Measurements from ENCODE around the gene STEAP3. TPM values are rescaled to one million over a fixed set of nuclear protein-coding genes. Genes with fewer than 3 reads are reported as not detected.

Gene STEAP3
- total RNA-seq, 2 donors from 2014 or later: 4.4 to 7.9 TPM

- Mint-ChIP-seq H3K27ac (peak overlapping the region; percentile 72), H3K9me3 (no peaks in the 10 kb centered on the region), H3K4me1 (peaks cover 18% of the 10 kb centered on the region), H3K4me3 (no peak overlapping the region), H3K36me3 (ENCODE audit: low read depth) (peaks cover 2% of the 10 kb centered on the region), H3K27me3 (ENCODE audit: insufficient read depth) (no peaks in the 10 kb centered on the region)
- no peaks in the 10 kb centered on the region for H3K9me3 ChIP-seq (ENCODE audit: control insufficient read depth, low read length)
- no peaks in the 10 kb centered on the region for H3K36me3 ChIP-seq (ENCODE audit: control insufficient read depth, insufficient read depth, low read length)
- H3K27ac ChIP-seq (ENCODE audit: low read depth, low read length): peak overlapping the region; percentile 7
- H3K9ac ChIP-seq (ENCODE audit: extremely low read depth, low read length, poor library complexity, severe bottlenecking): no peak overlapping the region
- H3K4me1 ChIP-seq (ENCODE audit: control insufficient read depth, insufficient read depth, low read length): peaks cover 7% of the 10 kb centered on the region
- TF ChIP-seq CTCF (conservative IDR thresholded peaks at IDR 0.05): no peak
- H3K4me3 ChIP-seq (ENCODE audit: low read length): no peak overlapping the region
- WGBS, 2 experiments (ENCODE audit: insufficient coverage in 1 of 2, insufficient read length in 1 of 2): 52 to 74% methylated on average over 8 to 12 of the region's 12 CpGs
- DNase-seq: peak; percentile 55
- no peaks in the 10 kb centered on the region for H3K27me3 ChIP-seq (ENCODE audit: control insufficient read depth, insufficient read depth, low read length, poor library complexity, severe bottlenecking)
Measured at GRCh38 chr2:119255760-119256581, 32.3 kb downstream of the STEAP3 start.

GRCh38 chr2:119256582-119256921, 32.9 kb downstream of the STEAP3 start:
- H3K4me1 Mint-ChIP-seq: peaks cover 18% of the 10 kb centered on the region
- DNase-seq: no peak
- peak overlapping the region; percentile 72 for H3K27ac Mint-ChIP-seq
- 60 to 87% methylated on average over 2 of the region's 2 CpGs for WGBS, 2 experiments (ENCODE audit: insufficient coverage in 1 of 2, insufficient read length in 1 of 2)
- H3K9me3 Mint-ChIP-seq: no peaks in the 10 kb centered on the region
- no peaks in the 10 kb centered on the region for H3K36me3 ChIP-seq (ENCODE audit: control insufficient read depth, insufficient read depth, low read length)
- no peaks in the 10 kb centered on the region for H3K27me3 ChIP-seq (ENCODE audit: control insufficient read depth, insufficient read depth, low read length, poor library complexity, severe bottlenecking)
- H3K4me1 ChIP-seq (ENCODE audit: control insufficient read depth, insufficient read depth, low read length): peaks cover 7% of the 10 kb centered on the region
- no peak overlapping the region for H3K9ac ChIP-seq (ENCODE audit: extremely low read depth, low read length, poor library complexity, severe bottlenecking)
- H3K27me3 Mint-ChIP-seq (ENCODE audit: insufficient read depth): no peaks in the 10 kb centered on the region
- no peak for TF ChIP-seq CTCF (conservative IDR thresholded peaks at IDR 0.05)
- H3K4me3 Mint-ChIP-seq: no peak overlapping the region
- no peak overlapping the region for H3K4me3 ChIP-seq (ENCODE audit: low read length)
- peak overlapping the region; percentile 7 for H3K27ac ChIP-seq (ENCODE audit: low read depth, low read length)
- no peaks in the 10 kb centered on the region for H3K9me3 ChIP-seq (ENCODE audit: control insufficient read depth, low read length)
- H3K36me3 Mint-ChIP-seq (ENCODE audit: low read depth): peaks cover 2% of the 10 kb centered on the region

GRCh38 chr2:119257198-119257597, 33.6 kb downstream of the STEAP3 start:
- no peak overlapping the region for H3K9ac ChIP-seq (ENCODE audit: extremely low read depth, low read length, poor library complexity, severe bottlenecking)
- TF ChIP-seq CTCF (conservative IDR thresholded peaks at IDR 0.05): no peak
- Mint-ChIP-seq H3K27ac (no peak overlapping the region), H3K4me1 (peaks cover 18% of the 10 kb centered on the region), H3K9me3 (no peaks in the 10 kb centered on the region), H3K4me3 (no peak overlapping the region), H3K27me3 (ENCODE audit: insufficient read depth) (no peaks in the 10 kb centered on the region), H3K36me3 (ENCODE audit: low read depth) (peaks cover 2% of the 10 kb centered on the region)
- no peak overlapping the region for H3K27ac ChIP-seq (ENCODE audit: low read depth, low read length)
- H3K27me3 ChIP-seq (ENCODE audit: control insufficient read depth, insufficient read depth, low read length, poor library complexity, severe bottlenecking): no peaks in the 10 kb centered on the region
- peaks cover 7% of the 10 kb centered on the region for H3K4me1 ChIP-seq (ENCODE audit: control insufficient read depth, insufficient read depth, low read length)
- no peak overlapping the region for H3K4me3 ChIP-seq (ENCODE audit: low read length)
- 94 to 95% methylated on average over 9 of the region's 9 CpGs for WGBS, 2 experiments (ENCODE audit: insufficient coverage in 1 of 2, insufficient read length in 1 of 2)
- H3K9me3 ChIP-seq (ENCODE audit: control insufficient read depth, low read length): no peaks in the 10 kb centered on the region
- peak; percentile 35 for DNase-seq
- no peaks in the 10 kb centered on the region for H3K36me3 ChIP-seq (ENCODE audit: control insufficient read depth, insufficient read depth, low read length)
